Measurements from ENCODE around the gene RBCK1. TPM values are rescaled to one million over a fixed set of nuclear protein-coding genes. Genes with fewer than 3 reads are reported as not detected.
"Not testable (repeated sequence)": the region's sequence is repeated elsewhere in the genome, so short reads cannot be mapped to it uniquely, and the experiment has no call there.

Gene RBCK1
- total RNA-seq, 4 donors from 2014 or later, result 63.6 to 85.3 (median 78.5) TPM

GRCh38 chr20:373171-373890 is 34.8 kb upstream of the RBCK1 start:
- no peak overlapping the region for H3K27ac ChIP-seq
- no peaks in the 10 kb centered on the region for H3K36me3 ChIP-seq
- WGBS, result 63% methylated on average over 6 of the region's 9 CpGs
- H3K4me1 ChIP-seq, result peaks cover 11% of the 10 kb centered on the region
- H3K4me3 ChIP-seq, result no peak overlapping the region
- DNase-seq (ENCODE audit: low spot score in 2 of 2), result no peak
- no peaks in the 10 kb centered on the region for H3K27me3 ChIP-seq
- H3K9me3 ChIP-seq, result no peaks in the 10 kb centered on the region
- no peak for TF ChIP-seq CTCF (IDR thresholded peaks at IDR 0.05)

GRCh38 chr20:375265-375889 is 32.7 kb upstream of the RBCK1 start:
- Histone ChIP-seq H3K4me1 (peaks cover 11% of the 10 kb centered on the region), H3K27ac (no peak overlapping the region), H3K9me3 (no peaks in the 10 kb centered on the region), H3K36me3 (no peaks in the 10 kb centered on the region), H3K27me3 (no peaks in the 10 kb centered on the region), H3K4me3 (no peak overlapping the region)
- TF ChIP-seq POLR2A (IDR thresholded peaks at IDR 0.05) (no peak), EP300 (IDR thresholded peaks at IDR 0.05) (no peak), CTCF (IDR thresholded peaks at IDR 0.05) (no peak), POLR2AphosphoS5 (IDR thresholded peaks at IDR 0.05) (no peak)
- WGBS, result 87% methylated on average over 10 of the region's 10 CpGs
- no peak for DNase-seq (ENCODE audit: low spot score in 2 of 2)

GRCh38 chr20:376089-376488 is 32.0 kb upstream of the RBCK1 start:
- H3K27ac ChIP-seq, result no peak overlapping the region
- no peak for DNase-seq (ENCODE audit: low spot score in 2 of 2)
- H3K27me3 ChIP-seq, result no peaks in the 10 kb centered on the region
- no peaks in the 10 kb centered on the region for H3K9me3 ChIP-seq
- H3K36me3 ChIP-seq, result no peaks in the 10 kb centered on the region
- no peak overlapping the region for H3K4me3 ChIP-seq
- peaks cover 17% of the 10 kb centered on the region for H3K4me1 ChIP-seq
- no peak for TF ChIP-seq POLR2A (IDR thresholded peaks at IDR 0.05)
- TF ChIP-seq CTCF (IDR thresholded peaks at IDR 0.05), result no peak
- TF ChIP-seq EP300 (IDR thresholded peaks at IDR 0.05), result no peak
- TF ChIP-seq POLR2AphosphoS5 (IDR thresholded peaks at IDR 0.05), result no peak
- 48% methylated on average over 2 of the region's 2 CpGs for WGBS

GRCh38 chr20:376750-377149 is 31.3 kb upstream of the RBCK1 start:
- DNase-seq (ENCODE audit: low spot score in 2 of 2), result no peak
- no peaks in the 10 kb centered on the region for H3K36me3 ChIP-seq
- H3K4me1 ChIP-seq, result peaks cover 23% of the 10 kb centered on the region
- no peaks in the 10 kb centered on the region for H3K9me3 ChIP-seq
- 58% methylated on average over 2 of the region's 2 CpGs for WGBS
- H3K4me3 ChIP-seq, result no peak overlapping the region
- TF ChIP-seq CTCF (IDR thresholded peaks at IDR 0.05) (no peak), POLR2AphosphoS5 (IDR thresholded peaks at IDR 0.05) (no peak), EP300 (IDR thresholded peaks at IDR 0.05) (no peak), POLR2A (IDR thresholded peaks at IDR 0.05) (no peak)
- H3K27ac ChIP-seq, result no peak overlapping the region
- H3K27me3 ChIP-seq, result no peaks in the 10 kb centered on the region

- H3K27ac ChIP-seq; DNase-seq (ENCODE audit: low spot score in 2 of 2); H3K36me3 ChIP-seq; H3K4me3 ChIP-seq; H3K27me3 ChIP-seq; H3K9me3 ChIP-seq: not testable (repeated sequence)
- H3K4me1 ChIP-seq, result peaks cover 24% of the 10 kb centered on the region
- WGBS, result 87% methylated on average over 12 of the region's 12 CpGs
Observed at GRCh38 chr20:377578-377977, 30.5 kb upstream of the RBCK1 start.
